PC-9 (cell line): ENCODE results near the gene FKBP6.

Source experiments
- EZH2 ChIP-seq: fragments of 200-600 bp; sonication (generic); IDR thresholded peaks from 2 replicates; pipeline ENCODE4 v1.8.0; 2017; ENCODE audit warnings: antibody characterized with exemption, low read depth
- TF ChIP-seq, protein P1 (sequence below): fragments of 200-600 bp; sonication (generic); conservative IDR thresholded peaks from 2 replicates; pipeline ENCODE4 v1.6.1; 2017; ENCODE audit warnings: mixed run types, antibody characterized with exemption, mild to moderate bottlenecking, moderate library complexity

DNA sequence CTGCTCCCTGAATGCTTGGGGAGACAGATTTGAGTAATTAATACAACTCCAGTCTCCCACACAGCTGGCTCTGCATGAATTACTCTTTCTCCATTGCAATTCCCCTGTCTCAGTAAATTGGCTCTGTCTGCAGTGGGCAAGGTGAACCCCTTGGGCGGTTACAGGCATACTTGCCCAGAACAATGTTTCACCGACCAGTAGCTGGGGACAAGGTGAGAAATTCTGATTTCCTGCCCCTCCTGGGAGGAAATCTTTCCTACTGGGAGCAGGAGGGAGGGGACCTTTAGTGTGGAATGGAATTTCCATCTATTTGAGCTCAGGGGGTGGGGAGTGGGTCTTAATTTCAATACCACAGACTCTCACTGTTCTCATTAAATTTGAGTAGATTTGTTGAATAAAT, 63.4 kb downstream of the FKBP6 start:
- no peak for TF ChIP-seq EZH2
- TF ChIP-seq, protein P1, sequence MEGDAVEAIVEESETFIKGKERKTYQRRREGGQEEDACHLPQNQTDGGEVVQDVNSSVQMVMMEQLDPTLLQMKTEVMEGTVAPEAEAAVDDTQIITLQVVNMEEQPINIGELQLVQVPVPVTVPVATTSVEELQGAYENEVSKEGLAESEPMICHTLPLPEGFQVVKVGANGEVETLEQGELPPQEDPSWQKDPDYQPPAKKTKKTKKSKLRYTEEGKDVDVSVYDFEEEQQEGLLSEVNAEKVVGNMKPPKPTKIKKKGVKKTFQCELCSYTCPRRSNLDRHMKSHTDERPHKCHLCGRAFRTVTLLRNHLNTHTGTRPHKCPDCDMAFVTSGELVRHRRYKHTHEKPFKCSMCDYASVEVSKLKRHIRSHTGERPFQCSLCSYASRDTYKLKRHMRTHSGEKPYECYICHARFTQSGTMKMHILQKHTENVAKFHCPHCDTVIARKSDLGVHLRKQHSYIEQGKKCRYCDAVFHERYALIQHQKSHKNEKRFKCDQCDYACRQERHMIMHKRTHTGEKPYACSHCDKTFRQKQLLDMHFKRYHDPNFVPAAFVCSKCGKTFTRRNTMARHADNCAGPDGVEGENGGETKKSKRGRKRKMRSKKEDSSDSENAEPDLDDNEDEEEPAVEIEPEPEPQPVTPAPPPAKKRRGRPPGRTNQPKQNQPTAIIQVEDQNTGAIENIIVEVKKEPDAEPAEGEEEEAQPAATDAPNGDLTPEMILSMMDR, result no peak
